Measurements from ENCODE around the gene SLC7A8. TPM values are rescaled to one million over a fixed set of nuclear protein-coding genes. Genes with fewer than 3 reads are reported as not detected.

The SLC7A8 gene
- total and polyA plus RNA-seq, 2 experiments from 2014 or later = 117 to 124 TPM

DNA sequence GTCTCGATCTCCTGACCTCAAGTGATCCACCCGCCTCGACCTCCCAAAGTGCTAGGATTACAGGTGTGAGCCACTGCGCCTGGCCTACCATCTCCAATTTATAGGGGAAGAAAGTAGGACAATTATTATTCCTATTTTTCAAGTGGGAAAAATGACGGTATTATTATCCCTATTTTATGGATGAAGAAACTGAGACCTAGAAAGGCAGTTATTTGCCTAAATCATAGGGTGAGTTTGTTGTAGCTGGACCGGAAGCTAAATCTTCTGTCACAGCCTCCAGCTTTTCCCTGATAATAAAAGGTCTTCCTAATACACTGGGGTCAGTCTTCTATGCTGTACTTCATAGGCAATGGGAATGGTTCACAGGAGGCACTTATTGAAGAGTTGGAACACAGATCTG, 13.8 kb downstream of the SLC7A8 start:
- H4K20me1 ChIP-seq (replicated peaks; ENCODE audit: insufficient read depth) = peaks cover 28% of the 10 kb centered on the region
- H3K79me2 ChIP-seq (replicated peaks; ENCODE audit: insufficient read depth) = peaks cover 30% of the 10 kb centered on the region
- Mint-ChIP-seq H3K27me3 (ENCODE audit: insufficient read depth, low read depth, poor library complexity) (peaks cover 10% of the 10 kb centered on the region), H3K36me3 (ENCODE audit: low read depth) (peaks cover 60% of the 10 kb centered on the region), H3K9me3 (no peaks in the 10 kb centered on the region), H3K27ac (no peak overlapping the region), H3K4me3 (no peak overlapping the region), H3K4me1 (peaks cover 17% of the 10 kb centered on the region)
- peaks cover 8% of the 10 kb centered on the region; the same call in 1 of the 2 replicates for H3K36me3 ChIP-seq (ENCODE audit: insufficient read depth)
- no peaks in the 10 kb centered on the region for H3K27me3 ChIP-seq (ENCODE audit: insufficient read depth)
- TF ChIP-seq JUNB (IDR thresholded peaks at IDR 0.05; ENCODE audit: unreplicated experiment) (no peak), NANOG (IDR thresholded peaks at IDR 0.05; ENCODE audit: borderline replicate concordance) (no peak), EZH2 (IDR thresholded peaks at IDR 0.05; ENCODE audit: low read depth, unreplicated experiment) (no peak), ZNF114 (CRISPR knock-in tag; IDR thresholded peaks at IDR 0.05) (no peak), POLR2AphosphoS5 (IDR thresholded peaks at IDR 0.05; ENCODE audit: low read depth) (no peak), CREB1 (CRISPR knock-in tag; IDR thresholded peaks at IDR 0.05; ENCODE audit: low read depth) (no peak), STAT1 (IDR thresholded peaks at IDR 0.05; ENCODE audit: unreplicated experiment) (no peak)
- H3K4me2 ChIP-seq = no peak overlapping the region
- no peak overlapping the region for H2AFZ ChIP-seq
- peaks cover 13% of the 10 kb centered on the region; the same call in 1 of the 2 replicates for H3K4me1 ChIP-seq (ENCODE audit: insufficient read depth)
- no peak overlapping the region for H3K4me3 ChIP-seq
- H3K9me2 ChIP-seq (ENCODE audit: insufficient read depth) = no peaks in the 10 kb centered on the region
- no peak overlapping the region for H3K27ac ChIP-seq (ENCODE audit: low read depth)
- 0 out of 2 replicates have a peak, but pooled peaks cover 5% of the 10 kb centered on the region for H3F3A ChIP-seq (replicated peaks; ENCODE audit: low read depth)
- no peak for ATAC-seq
- DNase-seq (ENCODE audit: low spot score) = no peak

DNA sequence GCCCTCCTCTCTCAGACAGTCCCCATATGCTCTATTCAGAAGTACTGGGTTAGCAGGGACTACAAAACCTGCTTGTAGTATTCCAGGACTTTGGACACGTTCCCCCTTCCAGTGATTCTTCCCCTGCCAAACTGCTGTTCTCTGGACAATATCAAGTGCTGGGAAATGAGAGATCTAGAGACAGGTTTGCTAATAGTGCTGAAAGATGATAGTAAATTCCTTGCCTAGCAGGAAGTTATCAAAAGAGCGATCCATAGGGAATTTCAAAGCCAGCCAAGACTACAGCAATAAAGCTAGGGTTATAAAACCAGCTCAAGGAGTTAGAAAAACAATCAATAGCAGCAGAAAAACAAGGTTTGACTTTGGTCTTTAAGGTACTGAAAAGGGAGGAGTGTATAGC, 15.2 kb downstream of the SLC7A8 start:
- Histone ChIP-seq H3K27me3 (ENCODE audit: insufficient read depth) (no peaks in the 10 kb centered on the region), H4K20me1 (replicated peaks; ENCODE audit: insufficient read depth) (peaks cover 19% of the 10 kb centered on the region), H3K27ac (ENCODE audit: low read depth) (0 out of 2 replicates have a peak overlapping the region, but pooled peaks have one; percentile 32), H3K4me2 (no peak overlapping the region), H3K4me3 (no peak overlapping the region), H3F3A (replicated peaks; ENCODE audit: low read depth) (0 out of 2 replicates have a peak, but pooled peaks cover 8% of the 10 kb centered on the region), H3K36me3 (ENCODE audit: insufficient read depth) (peaks cover 8% of the 10 kb centered on the region; the same call in 1 of the 2 replicates), H3K79me2 (replicated peaks; ENCODE audit: insufficient read depth) (peaks cover 17% of the 10 kb centered on the region), H3K4me1 (ENCODE audit: insufficient read depth) (0 out of 2 replicates have a peak, but pooled peaks cover 5% of the 10 kb centered on the region), H2AFZ (no peak overlapping the region), H3K9me2 (ENCODE audit: insufficient read depth) (no peaks in the 10 kb centered on the region)
- peak overlapping the region; percentile 14 for H3K27ac Mint-ChIP-seq
- peaks cover 67% of the 10 kb centered on the region for H3K36me3 Mint-ChIP-seq (ENCODE audit: low read depth)
- no peaks in the 10 kb centered on the region for H3K9me3 Mint-ChIP-seq
- H3K27me3 Mint-ChIP-seq (ENCODE audit: insufficient read depth, low read depth, poor library complexity) = peaks cover 6% of the 10 kb centered on the region
- TF ChIP-seq, protein P1, sequence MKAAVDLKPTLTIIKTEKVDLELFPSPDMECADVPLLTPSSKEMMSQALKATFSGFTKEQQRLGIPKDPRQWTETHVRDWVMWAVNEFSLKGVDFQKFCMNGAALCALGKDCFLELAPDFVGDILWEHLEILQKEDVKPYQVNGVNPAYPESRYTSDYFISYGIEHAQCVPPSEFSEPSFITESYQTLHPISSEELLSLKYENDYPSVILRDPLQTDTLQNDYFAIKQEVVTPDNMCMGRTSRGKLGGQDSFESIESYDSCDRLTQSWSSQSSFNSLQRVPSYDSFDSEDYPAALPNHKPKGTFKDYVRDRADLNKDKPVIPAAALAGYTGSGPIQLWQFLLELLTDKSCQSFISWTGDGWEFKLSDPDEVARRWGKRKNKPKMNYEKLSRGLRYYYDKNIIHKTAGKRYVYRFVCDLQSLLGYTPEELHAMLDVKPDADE (IDR thresholded peaks at IDR 0.05) = no peak
- TF ChIP-seq POLR2AphosphoS5 (IDR thresholded peaks at IDR 0.05; ENCODE audit: low read depth) = no peak
- H3K4me3 Mint-ChIP-seq = no peak overlapping the region
- DNase-seq (ENCODE audit: low spot score) = no peak
- ATAC-seq = no peak
- H3K4me1 Mint-ChIP-seq = peaks cover 7% of the 10 kb centered on the region; the same call in 2 of the 3 replicates

DNA sequence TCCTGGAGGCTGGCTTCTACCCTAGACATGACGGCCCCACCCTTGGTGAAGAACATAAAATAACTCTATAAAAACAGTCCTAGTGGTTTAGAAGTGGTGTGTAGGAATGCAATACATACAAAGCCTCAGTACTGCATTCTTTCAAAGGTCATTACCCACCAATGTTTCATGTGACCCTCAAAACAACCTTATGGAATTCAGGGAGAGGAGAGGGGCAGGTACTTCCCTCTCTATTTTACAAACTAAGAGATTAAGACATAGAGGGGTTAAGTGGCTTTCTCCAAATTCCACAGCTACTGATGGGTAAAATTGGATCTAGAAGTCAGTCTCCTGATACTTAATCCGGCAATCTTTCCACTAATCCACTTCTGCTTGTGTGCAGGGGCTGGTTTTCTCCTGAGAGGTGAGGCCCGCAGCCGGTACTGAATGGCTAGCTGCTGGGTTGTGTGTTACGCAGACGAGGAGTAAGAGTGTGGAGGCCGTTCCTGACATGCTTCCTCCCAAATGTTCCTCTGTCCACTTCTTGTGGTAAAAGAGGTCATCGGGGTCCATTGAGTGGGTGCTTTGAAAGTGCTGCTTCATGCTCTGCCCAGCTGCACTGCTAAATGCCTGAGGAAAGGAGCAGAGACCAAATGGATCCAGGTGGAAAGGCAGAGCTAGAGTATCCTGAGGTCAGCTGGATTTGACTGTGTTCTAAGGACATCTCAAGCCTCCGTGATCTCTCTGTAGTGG, 16.2 kb downstream of the SLC7A8 start:
- peaks cover 8% of the 10 kb centered on the region; the same call in 1 of the 2 replicates for H3K36me3 ChIP-seq (ENCODE audit: insufficient read depth)
- TF ChIP-seq CREB1 (CRISPR knock-in tag; IDR thresholded peaks at IDR 0.05; ENCODE audit: low read depth) (no peak), ZNF331 (CRISPR knock-in tag; IDR thresholded peaks at IDR 0.05; ENCODE audit: low read depth) (no peak), EZH2phosphoT487 (IDR thresholded peaks at IDR 0.05; ENCODE audit: unreplicated experiment) (no peak), ZNF114 (CRISPR knock-in tag; IDR thresholded peaks at IDR 0.05) (no peak)
- TF ChIP-seq, protein P2, sequence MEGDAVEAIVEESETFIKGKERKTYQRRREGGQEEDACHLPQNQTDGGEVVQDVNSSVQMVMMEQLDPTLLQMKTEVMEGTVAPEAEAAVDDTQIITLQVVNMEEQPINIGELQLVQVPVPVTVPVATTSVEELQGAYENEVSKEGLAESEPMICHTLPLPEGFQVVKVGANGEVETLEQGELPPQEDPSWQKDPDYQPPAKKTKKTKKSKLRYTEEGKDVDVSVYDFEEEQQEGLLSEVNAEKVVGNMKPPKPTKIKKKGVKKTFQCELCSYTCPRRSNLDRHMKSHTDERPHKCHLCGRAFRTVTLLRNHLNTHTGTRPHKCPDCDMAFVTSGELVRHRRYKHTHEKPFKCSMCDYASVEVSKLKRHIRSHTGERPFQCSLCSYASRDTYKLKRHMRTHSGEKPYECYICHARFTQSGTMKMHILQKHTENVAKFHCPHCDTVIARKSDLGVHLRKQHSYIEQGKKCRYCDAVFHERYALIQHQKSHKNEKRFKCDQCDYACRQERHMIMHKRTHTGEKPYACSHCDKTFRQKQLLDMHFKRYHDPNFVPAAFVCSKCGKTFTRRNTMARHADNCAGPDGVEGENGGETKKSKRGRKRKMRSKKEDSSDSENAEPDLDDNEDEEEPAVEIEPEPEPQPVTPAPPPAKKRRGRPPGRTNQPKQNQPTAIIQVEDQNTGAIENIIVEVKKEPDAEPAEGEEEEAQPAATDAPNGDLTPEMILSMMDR (conservative IDR thresholded peaks at IDR 0.05; ENCODE audit: low read depth in 2 of 2) = no peak
- TF ChIP-seq, protein P3, sequence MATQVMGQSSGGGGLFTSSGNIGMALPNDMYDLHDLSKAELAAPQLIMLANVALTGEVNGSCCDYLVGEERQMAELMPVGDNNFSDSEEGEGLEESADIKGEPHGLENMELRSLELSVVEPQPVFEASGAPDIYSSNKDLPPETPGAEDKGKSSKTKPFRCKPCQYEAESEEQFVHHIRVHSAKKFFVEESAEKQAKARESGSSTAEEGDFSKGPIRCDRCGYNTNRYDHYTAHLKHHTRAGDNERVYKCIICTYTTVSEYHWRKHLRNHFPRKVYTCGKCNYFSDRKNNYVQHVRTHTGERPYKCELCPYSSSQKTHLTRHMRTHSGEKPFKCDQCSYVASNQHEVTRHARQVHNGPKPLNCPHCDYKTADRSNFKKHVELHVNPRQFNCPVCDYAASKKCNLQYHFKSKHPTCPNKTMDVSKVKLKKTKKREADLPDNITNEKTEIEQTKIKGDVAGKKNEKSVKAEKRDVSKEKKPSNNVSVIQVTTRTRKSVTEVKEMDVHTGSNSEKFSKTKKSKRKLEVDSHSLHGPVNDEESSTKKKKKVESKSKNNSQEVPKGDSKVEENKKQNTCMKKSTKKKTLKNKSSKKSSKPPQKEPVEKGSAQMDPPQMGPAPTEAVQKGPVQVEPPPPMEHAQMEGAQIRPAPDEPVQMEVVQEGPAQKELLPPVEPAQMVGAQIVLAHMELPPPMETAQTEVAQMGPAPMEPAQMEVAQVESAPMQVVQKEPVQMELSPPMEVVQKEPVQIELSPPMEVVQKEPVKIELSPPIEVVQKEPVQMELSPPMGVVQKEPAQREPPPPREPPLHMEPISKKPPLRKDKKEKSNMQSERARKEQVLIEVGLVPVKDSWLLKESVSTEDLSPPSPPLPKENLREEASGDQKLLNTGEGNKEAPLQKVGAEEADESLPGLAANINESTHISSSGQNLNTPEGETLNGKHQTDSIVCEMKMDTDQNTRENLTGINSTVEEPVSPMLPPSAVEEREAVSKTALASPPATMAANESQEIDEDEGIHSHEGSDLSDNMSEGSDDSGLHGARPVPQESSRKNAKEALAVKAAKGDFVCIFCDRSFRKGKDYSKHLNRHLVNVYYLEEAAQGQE (IDR thresholded peaks at IDR 0.05; ENCODE audit: unreplicated experiment) = no peak
- H2AFZ ChIP-seq = no peak overlapping the region
- H3K9me3 Mint-ChIP-seq = no peaks in the 10 kb centered on the region
- no peak overlapping the region for H3K4me3 Mint-ChIP-seq
- DNase-seq (ENCODE audit: low spot score) (no peak), ATAC-seq (no peak)
- H4K20me1 ChIP-seq (replicated peaks; ENCODE audit: insufficient read depth) = peaks cover 19% of the 10 kb centered on the region
- H3K4me1 Mint-ChIP-seq = peaks cover 13% of the 10 kb centered on the region
- H3K9me2 ChIP-seq (ENCODE audit: insufficient read depth) = no peaks in the 10 kb centered on the region
- no peak overlapping the region for H3K27ac ChIP-seq (ENCODE audit: low read depth)
- H3K4me3 ChIP-seq = no peak overlapping the region
- peak overlapping the region; percentile 14 for H3K27ac Mint-ChIP-seq
- no peaks in the 10 kb centered on the region for H3K27me3 ChIP-seq (ENCODE audit: insufficient read depth)
- peaks cover 13% of the 10 kb centered on the region for H3K4me1 ChIP-seq (ENCODE audit: insufficient read depth)
- H3K36me3 Mint-ChIP-seq (ENCODE audit: low read depth) = peaks cover 72% of the 10 kb centered on the region
- H3K79me2 ChIP-seq (replicated peaks; ENCODE audit: insufficient read depth) = peaks cover 9% of the 10 kb centered on the region; the same call in 1 of the 2 replicates
- H3F3A ChIP-seq (replicated peaks; ENCODE audit: low read depth) = 0 out of 2 replicates have a peak, but pooled peaks cover 12% of the 10 kb centered on the region
- peaks cover 14% of the 10 kb centered on the region for H3K27me3 Mint-ChIP-seq (ENCODE audit: insufficient read depth, low read depth, poor library complexity)
- H3K4me2 ChIP-seq = no peak overlapping the region
